Measurements from ENCODE around the gene DST.

DNA sequence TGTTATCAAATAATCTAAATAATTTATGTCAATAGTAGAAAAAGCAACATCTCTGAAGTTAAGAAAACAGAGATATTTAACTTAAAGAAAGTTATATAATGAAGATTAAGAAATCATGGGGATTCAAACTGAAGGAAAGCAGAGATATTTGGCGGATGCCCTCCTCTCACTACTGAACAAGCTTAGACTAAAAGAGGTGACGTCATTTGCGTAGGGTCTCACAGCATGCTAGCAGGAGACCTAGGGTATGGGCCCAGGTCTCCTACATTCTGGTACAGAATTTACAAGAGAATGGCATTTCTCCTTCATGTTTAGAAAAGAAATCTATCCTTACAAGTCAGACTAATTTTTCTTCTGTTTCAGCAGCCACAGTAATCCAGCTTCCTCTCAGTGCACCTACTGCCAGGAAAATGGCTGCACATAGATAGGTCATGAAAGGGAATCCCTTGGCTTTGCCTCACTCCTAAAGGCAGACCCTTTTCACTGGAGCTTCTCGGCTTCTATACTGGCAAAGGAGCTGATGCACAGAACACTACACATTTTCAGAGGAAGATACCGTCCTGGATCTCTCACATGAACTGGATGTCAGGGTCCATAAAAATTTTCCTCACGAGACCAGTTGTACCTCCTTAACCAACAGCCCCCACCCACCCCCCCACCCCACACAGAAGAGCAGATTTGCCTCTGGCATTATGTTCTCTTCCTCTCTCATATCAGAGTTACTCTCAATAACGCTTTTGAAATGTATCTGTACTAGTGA is 41.8 kb upstream of the DST start:
- no peak for TF ChIP-seq ATF3 (IDR thresholded peaks at IDR 0.05)
- TF ChIP-seq, protein P1, sequence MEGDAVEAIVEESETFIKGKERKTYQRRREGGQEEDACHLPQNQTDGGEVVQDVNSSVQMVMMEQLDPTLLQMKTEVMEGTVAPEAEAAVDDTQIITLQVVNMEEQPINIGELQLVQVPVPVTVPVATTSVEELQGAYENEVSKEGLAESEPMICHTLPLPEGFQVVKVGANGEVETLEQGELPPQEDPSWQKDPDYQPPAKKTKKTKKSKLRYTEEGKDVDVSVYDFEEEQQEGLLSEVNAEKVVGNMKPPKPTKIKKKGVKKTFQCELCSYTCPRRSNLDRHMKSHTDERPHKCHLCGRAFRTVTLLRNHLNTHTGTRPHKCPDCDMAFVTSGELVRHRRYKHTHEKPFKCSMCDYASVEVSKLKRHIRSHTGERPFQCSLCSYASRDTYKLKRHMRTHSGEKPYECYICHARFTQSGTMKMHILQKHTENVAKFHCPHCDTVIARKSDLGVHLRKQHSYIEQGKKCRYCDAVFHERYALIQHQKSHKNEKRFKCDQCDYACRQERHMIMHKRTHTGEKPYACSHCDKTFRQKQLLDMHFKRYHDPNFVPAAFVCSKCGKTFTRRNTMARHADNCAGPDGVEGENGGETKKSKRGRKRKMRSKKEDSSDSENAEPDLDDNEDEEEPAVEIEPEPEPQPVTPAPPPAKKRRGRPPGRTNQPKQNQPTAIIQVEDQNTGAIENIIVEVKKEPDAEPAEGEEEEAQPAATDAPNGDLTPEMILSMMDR (IDR thresholded peaks at IDR 0.05 in 2 of 3, conservative IDR thresholded peaks at IDR 0.05 in 1 of 3; ENCODE audit: borderline replicate concordance in 1 of 3, insufficient read depth in 1 of 3, low read depth in 2 of 3, low read length in 2 of 3): no peak
- TF ChIP-seq EZH2 (IDR thresholded peaks at IDR 0.05): no peak
- no peak for TF ChIP-seq REST (IDR thresholded peaks at IDR 0.05; ENCODE audit: low read depth)
- TF ChIP-seq, protein P2, sequence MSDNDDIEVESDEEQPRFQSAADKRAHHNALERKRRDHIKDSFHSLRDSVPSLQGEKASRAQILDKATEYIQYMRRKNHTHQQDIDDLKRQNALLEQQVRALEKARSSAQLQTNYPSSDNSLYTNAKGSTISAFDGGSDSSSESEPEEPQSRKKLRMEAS (IDR thresholded peaks at IDR 0.05): no peak
